Activated CD4-positive, alpha-beta memory T cell treated with anti-CD3 and anti-CD28 coated beads for 36 hours (primary cell): ENCODE results near the gene LBH. TPM values are rescaled to one million over a fixed set of nuclear protein-coding genes. Genes with fewer than 3 reads are reported as not detected.

Source experiments
- CTCF ChIA-PET: fragments of 350-600 bp; sonication (Branson Sonifier 250); formaldehyde crosslinking; loops from one replicate; lab custom pipeline; 2021; ENCODE audit warnings: antibody characterized with exemption, inconsistent platforms; lab: Charles Lee
- POLR2A ChIA-PET: fragments of 350-600 bp; sonication (Branson Sonifier 250); formaldehyde crosslinking; loops from one replicate; lab custom pipeline; 2021; ENCODE audit warnings: antibody characterized with exemption; lab: Charles Lee
- DNase-seq: peaks from one replicate; pipeline ENCODE4 v3.0.0-alpha.2; 2020
- H3K27ac Mint-ChIP-seq: one replicate; pipeline ENCODE4 v1.8.0; 2021; ENCODE audit warnings: mixed read lengths
- H3K27me3 Mint-ChIP-seq: one replicate; pipeline ENCODE4 v1.8.0; 2021; ENCODE audit warnings: mixed read lengths
- H3K36me3 Mint-ChIP-seq: one replicate; pipeline ENCODE4 v1.8.0; 2021; ENCODE audit warnings: mixed read lengths
- H3K4me1 Mint-ChIP-seq: one replicate; pipeline ENCODE4 v1.8.0; 2021; ENCODE audit warnings: low read depth, mixed read lengths
- H3K4me3 Mint-ChIP-seq: one replicate; pipeline ENCODE4 v1.8.0; 2021; ENCODE audit warnings: mild to moderate bottlenecking, mixed read lengths
- H3K9me3 Mint-ChIP-seq: one replicate; pipeline ENCODE4 v1.8.0; 2021; ENCODE audit warnings: mixed read lengths
- intact Hi-C: fragments of 100-400 bp; cut with micrococcal nuclease; formaldehyde crosslinking; loops from one replicate; pipeline ENCODE4 v1.15.1; 2023
- total RNA-seq, 2 experiments: library from RNA; stranded (reverse); gene quantifications; one replicate each; pipeline ENCODE4 v1.2.3, GENCODE V29; 2021

LBH gene
- total RNA-seq, 2 experiments from 2014 or later: 109 to 112 TPM

- POLR2A ChIA-PET: interaction anchor here (0.7 to 3.3 kb wide), 17 partner anchors 8 to 221 kb away, joined by 3 to 33 read pairs (median 5); partner anchors contain the start of genes LCLAT1 and YPEL5
- CTCF ChIA-PET: interaction anchor here (0.7 to 7.7 kb wide), 14 partner anchors 12 to 486 kb away, joined by 3 to 79 read pairs (median 4); partner anchors contain the start of gene YPEL5
- Mint-ChIP-seq H3K36me3 (no peaks in the 10 kb centered on the region), H3K9me3 (no peaks in the 10 kb centered on the region), H3K27me3 (no peaks in the 10 kb centered on the region), H3K4me1 (peaks cover 76% of the 10 kb centered on the region), H3K4me3 (peak overlapping the region; percentile 83), H3K27ac (peak overlapping the region; percentile 97)
- DNase-seq: peak; percentile 43
- intact Hi-C loops: loop anchor here (1.0 kb wide), 2 partner anchors 9 kb away; no protein-coding TSS in a partner anchor
Measured at GRCh38 chr2:30226144-30227032, 4.9 kb upstream of the LBH start.

GRCh38 chr2:30229596-30229995, 1.7 kb upstream of the LBH start:
- ChIA-PET CTCF (interaction anchor here (0.9 to 7.7 kb wide), 12 partner anchors 9 to 484 kb away, joined by 3 to 79 read pairs (median 7); no protein-coding TSS in a partner anchor), POLR2A (interaction anchor here (0.9 to 8.8 kb wide), 8 partner anchors 11 to 217 kb away, joined by 3 to 114 read pairs (median 10); partner anchors contain the start of genes LCLAT1 and YPEL5)
- Mint-ChIP-seq H3K36me3 (peaks cover 9% of the 10 kb centered on the region), H3K4me3 (peak overlapping the region; percentile 40), H3K27ac (no peak overlapping the region), H3K4me1 (peaks cover 63% of the 10 kb centered on the region), H3K9me3 (no peaks in the 10 kb centered on the region), H3K27me3 (no peaks in the 10 kb centered on the region)
- intact Hi-C loops: no loop called here
- DNase-seq: peak; percentile 7

- ChIA-PET POLR2A (interaction anchor here (0.6 to 8.8 kb wide), 13 partner anchors 7 to 216 kb away, joined by 3 to 114 read pairs (median 9); partner anchors contain the start of genes LCLAT1 and YPEL5), CTCF (interaction anchor here (0.6 to 7.7 kb wide), 11 partner anchors 7 to 480 kb away, joined by 3 to 79 read pairs (median 5); no protein-coding TSS in a partner anchor)
- Mint-ChIP-seq H3K4me1 (peaks cover 63% of the 10 kb centered on the region), H3K27me3 (no peaks in the 10 kb centered on the region), H3K4me3 (peak overlapping the region; percentile 76), H3K27ac (peak overlapping the region; percentile 79), H3K36me3 (peaks cover 17% of the 10 kb centered on the region), H3K9me3 (no peaks in the 10 kb centered on the region)
- intact Hi-C loops: loop anchor here (1.0 kb wide), 1 partner anchor 84 kb away; no protein-coding TSS in a partner anchor
- DNase-seq: peak; percentile 31
Measured at GRCh38 chr2:30230497-30231211, 680 bp upstream of the LBH start.

- peaks cover 64% of the 10 kb centered on the region for H3K4me1 Mint-ChIP-seq
- H3K36me3 Mint-ChIP-seq: peaks cover 31% of the 10 kb centered on the region
- DNase-seq: peak; percentile 83
- H3K4me3 Mint-ChIP-seq: peak overlapping the region; percentile 70
- CTCF ChIA-PET: interaction anchor here (0.6 to 7.7 kb wide), 7 partner anchors 6 to 479 kb away, joined by 3 to 79 read pairs (median 23); no protein-coding TSS in a partner anchor
- H3K9me3 Mint-ChIP-seq: no peaks in the 10 kb centered on the region
- POLR2A ChIA-PET: interaction anchor here (0.5 to 8.8 kb wide), 22 partner anchors 9 to 437 kb away, joined by 3 to 114 read pairs (median 5); partner anchors contain the start of genes LCLAT1 and YPEL5
- no peaks in the 10 kb centered on the region for H3K27me3 Mint-ChIP-seq
- intact Hi-C loops: loop anchor here (1.0 kb wide), 1 partner anchor 86 kb away; no protein-coding TSS in a partner anchor
- peak overlapping the region; percentile 94 for H3K27ac Mint-ChIP-seq
Measured at GRCh38 chr2:30231996-30232800, 864 bp downstream of the LBH start.

- H3K4me3 Mint-ChIP-seq: peak overlapping the region; percentile 70
- intact Hi-C loops: no loop called here
- H3K9me3 Mint-ChIP-seq: no peaks in the 10 kb centered on the region
- peaks cover 35% of the 10 kb centered on the region for H3K36me3 Mint-ChIP-seq
- POLR2A ChIA-PET: interaction anchor here (1.0 to 8.8 kb wide), 19 partner anchors 8 to 379 kb away, joined by 3 to 114 read pairs (median 6); partner anchors contain the start of genes LCLAT1 and YPEL5
- DNase-seq: peak; percentile 50
- H3K4me1 Mint-ChIP-seq: peaks cover 64% of the 10 kb centered on the region
- CTCF ChIA-PET: interaction anchor here (1.9 to 5.5 kb wide), 4 partner anchors 24 to 478 kb away, joined by 5 to 30 read pairs (median 18); no protein-coding TSS in a partner anchor
- H3K27ac Mint-ChIP-seq: peak overlapping the region; percentile 94
- H3K27me3 Mint-ChIP-seq: no peaks in the 10 kb centered on the region
Measured at GRCh38 chr2:30232801-30233130, 1.4 kb downstream of the LBH start.

GRCh38 chr2:30233271-30234009, 2.1 kb downstream of the LBH start:
- H3K36me3 Mint-ChIP-seq: peaks cover 42% of the 10 kb centered on the region

GRCh38 chr2:30234180-30234971, 3.0 kb downstream of the LBH start:
- intact Hi-C loops: loop anchor here (2.0 kb wide), 4 partner anchors 26 to 214 kb away; no protein-coding TSS in a partner anchor
- Mint-ChIP-seq H3K9me3 (no peaks in the 10 kb centered on the region), H3K27ac (peak overlapping the region; percentile 94), H3K36me3 (peaks cover 47% of the 10 kb centered on the region), H3K4me1 (peaks cover 71% of the 10 kb centered on the region), H3K4me3 (peak overlapping the region; percentile 70), H3K27me3 (no peaks in the 10 kb centered on the region)
- ChIA-PET POLR2A (interaction anchor here (0.6 to 8.8 kb wide), 9 partner anchors 8 to 225 kb away, joined by 3 to 114 read pairs (median 19); partner anchors contain the start of genes LCLAT1 and YPEL5), CTCF (interaction anchor here (0.9 to 8.2 kb wide), 14 partner anchors 6 to 477 kb away, joined by 3 to 79 read pairs (median 4); partner anchors contain the start of gene LBH)
- peak; percentile 80 for DNase-seq

More at GRCh38 chr2:30233271-30234009, 2.1 kb downstream of the LBH start:
- intact Hi-C loops: loop anchor here (2.0 kb wide), 4 partner anchors 25 to 215 kb away; no protein-coding TSS in a partner anchor
- peaks cover 66% of the 10 kb centered on the region for H3K4me1 Mint-ChIP-seq
- no peaks in the 10 kb centered on the region for H3K9me3 Mint-ChIP-seq
- no peaks in the 10 kb centered on the region for H3K27me3 Mint-ChIP-seq
- peak; percentile 9 for DNase-seq
- ChIA-PET POLR2A (interaction anchor here (0.6 to 8.8 kb wide), 14 partner anchors 7 to 226 kb away, joined by 3 to 114 read pairs (median 11); partner anchors contain the start of genes LCLAT1 and YPEL5), CTCF (interaction anchor here (0.6 to 5.5 kb wide), 10 partner anchors 9 to 478 kb away, joined by 3 to 30 read pairs (median 4); no protein-coding TSS in a partner anchor)
- peak overlapping the region; percentile 94 for H3K27ac Mint-ChIP-seq
- H3K4me3 Mint-ChIP-seq: peak overlapping the region; percentile 70

- Mint-ChIP-seq H3K27me3 (no peaks in the 10 kb centered on the region), H3K9me3 (no peaks in the 10 kb centered on the region), H3K4me3 (peak overlapping the region; percentile 70), H3K36me3 (peaks cover 55% of the 10 kb centered on the region), H3K4me1 (peaks cover 74% of the 10 kb centered on the region), H3K27ac (peak overlapping the region; percentile 94)
- intact Hi-C loops: loop anchor here (1.0 to 2.0 kb wide), 9 partner anchors 9 to 214 kb away; no protein-coding TSS in a partner anchor
- ChIA-PET POLR2A (interaction anchor here (0.6 to 8.8 kb wide), 10 partner anchors 9 to 175 kb away, joined by 3 to 114 read pairs (median 10); partner anchors contain the start of gene YPEL5), CTCF (interaction anchor here (0.6 to 8.2 kb wide), 11 partner anchors 7 to 1098 kb away, joined by 3 to 79 read pairs (median 4); partner anchors contain the start of genes LBH and LCLAT1)
- peak; percentile 86 for DNase-seq
Measured at GRCh38 chr2:30235008-30235655, 3.8 kb downstream of the LBH start.
